Measurements from ENCODE around the gene LRRC8E. TPM values are rescaled to one million over a fixed set of nuclear protein-coding genes. Genes with fewer than 3 reads are reported as not detected.
A peak's percentile ranks its signal among the peaks of the same experiment; 100 is the strongest.

Gene LRRC8E
- total RNA-seq (2022) (10.3 and 11.8 TPM in 2 replicates), Bru-seq, nascent RNA (percentile 51 among the genes with signal in this experiment), BruChase-seq, experiment 1, labeled RNA remaining after a 6-hour chase (percentile 42 among the genes with signal in this experiment), BruChase-seq, experiment 2, labeled RNA remaining after a 2-hour chase (percentile 59 among the genes with signal in this experiment)
- long read RNA-seq, transcript LRRC8E-201 (3 exons, 3,595 nt) = major isoform, 6 of 15 reads
- long read RNA-seq, partial matches to known transcripts = 0 of 15 reads
- long read RNA-seq, other reads (novel, unspliced or antisense) = 5 of 15 reads

DNA sequence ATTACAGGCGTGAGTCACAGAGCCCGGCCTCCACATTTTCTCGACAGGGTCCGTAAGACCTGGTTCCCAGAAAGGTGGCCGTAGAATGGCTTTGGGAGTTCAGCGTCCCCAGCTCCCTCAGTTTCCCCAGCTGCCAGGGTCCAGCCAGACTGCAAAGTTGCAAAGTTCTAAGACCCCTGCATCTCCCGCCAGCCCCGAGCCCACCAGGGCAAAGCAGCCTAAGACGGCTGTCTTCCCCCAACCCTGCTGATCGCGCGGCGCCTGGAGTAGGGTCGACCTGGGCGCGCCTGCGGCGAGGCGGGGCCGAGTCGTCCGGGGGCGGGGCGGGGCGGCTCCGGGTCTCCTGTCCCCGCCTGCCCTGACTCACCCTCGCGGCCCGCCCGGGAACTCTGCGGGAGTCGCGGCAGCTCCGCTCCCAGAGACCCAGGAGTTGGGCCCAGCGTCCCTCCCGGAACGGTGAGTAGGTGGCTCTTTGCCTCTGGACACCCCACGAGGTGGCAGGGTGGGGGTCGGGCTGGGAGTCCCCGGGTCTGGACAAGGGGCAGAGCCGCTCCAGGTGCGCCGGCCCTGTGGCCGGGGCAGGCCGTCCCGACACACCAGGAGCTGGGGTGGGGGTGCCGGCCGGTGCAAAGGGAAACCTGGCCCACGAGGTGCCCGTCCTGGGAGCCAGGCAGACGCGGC lies at the start of gene LRRC8E:
TSS of gene LRRC8E (plus strand) at position 366 of the 681 bp plus-strand sequence. CDS start 7,094 bp downstream, outside the sequence.
- intact Hi-C loops (cut with micrococcal nuclease) = no loop called here
- peak within 1 kb of the TSS; percentile 72 for H3K4me3 Mint-ChIP-seq (ENCODE audit: unreplicated experiment)
- no peaks in the 10 kb centered on the region for H3K36me3 Mint-ChIP-seq (ENCODE audit: insufficient read depth, unreplicated experiment)
- H3K9me3 Mint-ChIP-seq (ENCODE audit: unreplicated experiment) = no peaks in the 10 kb centered on the region
- CTCF ChIA-PET = interaction anchor here (0.5 to 2.1 kb wide), 5 partner anchors 16 to 337 kb away, joined by 3 to 8 read pairs (median 3); partner anchors contain the start of gene MAP2K7
- no peaks in the 10 kb centered on the region for H3K27me3 Mint-ChIP-seq (ENCODE audit: insufficient read depth, unreplicated experiment)
- BruUV-seq (replicated peaks) = no TSS peak
- peak; percentile 83 for DNase-seq (ENCODE audit: unreplicated experiment)
- H3K27ac Mint-ChIP-seq (ENCODE audit: low read depth, unreplicated experiment) = no peak within 1 kb of the TSS
- H3K4me1 Mint-ChIP-seq (ENCODE audit: insufficient read depth, unreplicated experiment) = peaks cover 6% of the 10 kb centered on the region
- TF ChIP-seq, protein P1, sequence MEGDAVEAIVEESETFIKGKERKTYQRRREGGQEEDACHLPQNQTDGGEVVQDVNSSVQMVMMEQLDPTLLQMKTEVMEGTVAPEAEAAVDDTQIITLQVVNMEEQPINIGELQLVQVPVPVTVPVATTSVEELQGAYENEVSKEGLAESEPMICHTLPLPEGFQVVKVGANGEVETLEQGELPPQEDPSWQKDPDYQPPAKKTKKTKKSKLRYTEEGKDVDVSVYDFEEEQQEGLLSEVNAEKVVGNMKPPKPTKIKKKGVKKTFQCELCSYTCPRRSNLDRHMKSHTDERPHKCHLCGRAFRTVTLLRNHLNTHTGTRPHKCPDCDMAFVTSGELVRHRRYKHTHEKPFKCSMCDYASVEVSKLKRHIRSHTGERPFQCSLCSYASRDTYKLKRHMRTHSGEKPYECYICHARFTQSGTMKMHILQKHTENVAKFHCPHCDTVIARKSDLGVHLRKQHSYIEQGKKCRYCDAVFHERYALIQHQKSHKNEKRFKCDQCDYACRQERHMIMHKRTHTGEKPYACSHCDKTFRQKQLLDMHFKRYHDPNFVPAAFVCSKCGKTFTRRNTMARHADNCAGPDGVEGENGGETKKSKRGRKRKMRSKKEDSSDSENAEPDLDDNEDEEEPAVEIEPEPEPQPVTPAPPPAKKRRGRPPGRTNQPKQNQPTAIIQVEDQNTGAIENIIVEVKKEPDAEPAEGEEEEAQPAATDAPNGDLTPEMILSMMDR (IDR thresholded peaks at IDR 0.05; ENCODE audit: unreplicated experiment) = no peak
- POLR2A ChIA-PET = interaction anchor here (0.6 to 4.1 kb wide), 8 partner anchors 9 to 41 kb away, joined by 3 to 53 read pairs (median 6); partner anchors contain the start of gene MAP2K7

DNA sequence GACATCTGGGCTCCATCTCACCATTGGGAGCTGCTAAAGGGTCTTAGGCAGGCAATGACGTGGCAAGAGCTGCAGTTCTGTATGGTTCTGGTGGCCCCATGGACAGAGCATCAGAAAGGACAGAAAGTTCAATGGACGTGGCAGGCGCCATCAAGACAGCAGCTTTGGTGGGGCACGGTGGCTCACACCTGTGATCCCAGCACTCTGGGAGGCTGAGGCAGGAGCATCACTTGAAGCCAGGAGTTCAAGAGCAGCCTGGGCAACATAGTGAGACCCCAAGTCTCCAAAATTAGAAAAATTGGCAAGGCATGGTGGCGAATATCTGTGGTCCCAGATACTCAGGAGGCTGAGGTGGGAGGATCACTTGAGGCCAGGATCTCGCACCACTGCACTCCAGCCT lies 48.8 kb upstream of the LRRC8E start:
- POLR2A ChIA-PET = no interaction called here
- CTCF ChIA-PET = interaction anchor here (0.7 to 0.8 kb wide), 2 partner anchors 76 to 380 kb away, joined by 3 read pairs; no protein-coding TSS in a partner anchor
- no peaks in the 10 kb centered on the region for H3K27me3 Mint-ChIP-seq (ENCODE audit: insufficient read depth, unreplicated experiment)
- intact Hi-C loops (cut with micrococcal nuclease) = no loop called here
- DNase-seq (ENCODE audit: unreplicated experiment) = no peak
- no peak overlapping the region for H3K27ac Mint-ChIP-seq (ENCODE audit: low read depth, unreplicated experiment)
- H3K9me3 Mint-ChIP-seq (ENCODE audit: unreplicated experiment) = no peaks in the 10 kb centered on the region
- TF ChIP-seq, protein P1 (IDR thresholded peaks at IDR 0.05; ENCODE audit: unreplicated experiment) = no peak
- H3K36me3 Mint-ChIP-seq (ENCODE audit: insufficient read depth, unreplicated experiment) = peaks cover 12% of the 10 kb centered on the region
- BruUV-seq (replicated peaks) = no TSS peak
- H3K4me1 Mint-ChIP-seq (ENCODE audit: insufficient read depth, unreplicated experiment) = peaks cover 14% of the 10 kb centered on the region
- no peak overlapping the region for H3K4me3 Mint-ChIP-seq (ENCODE audit: unreplicated experiment)

DNA sequence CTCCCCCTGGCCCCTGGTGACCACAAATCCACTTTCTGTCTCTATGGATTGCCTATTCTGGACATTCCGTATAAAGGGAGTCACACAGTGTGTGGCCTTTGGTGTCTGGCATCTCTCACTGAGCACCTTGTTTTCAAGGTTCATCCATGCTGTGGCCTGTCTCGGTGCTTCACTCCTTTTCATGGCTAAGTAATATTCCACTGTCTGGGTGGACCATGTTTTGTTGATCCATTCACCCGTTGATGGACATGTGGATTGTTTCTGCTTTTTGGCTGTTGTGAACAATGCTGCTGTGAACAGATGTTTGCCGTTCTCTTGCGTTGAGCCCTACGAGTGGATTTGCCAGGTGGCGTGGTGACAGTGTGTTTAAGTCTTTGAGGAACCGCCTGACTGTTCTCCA lies 47.7 kb upstream of the LRRC8E start:
- ChIA-PET CTCF (interaction anchor here (0.8 kb wide), 1 partner anchor 12 kb away, joined by 3 read pairs; no protein-coding TSS in a partner anchor), POLR2A (no interaction called here)
- H3K9me3 Mint-ChIP-seq (ENCODE audit: unreplicated experiment) = no peaks in the 10 kb centered on the region
- no peaks in the 10 kb centered on the region for H3K27me3 Mint-ChIP-seq (ENCODE audit: insufficient read depth, unreplicated experiment)
- intact Hi-C loops (cut with micrococcal nuclease) = no loop called here
- H3K4me1 Mint-ChIP-seq (ENCODE audit: insufficient read depth, unreplicated experiment) = peaks cover 14% of the 10 kb centered on the region
- no peak overlapping the region for H3K4me3 Mint-ChIP-seq (ENCODE audit: unreplicated experiment)
- BruUV-seq (replicated peaks) = no TSS peak
- no peak overlapping the region for H3K27ac Mint-ChIP-seq (ENCODE audit: low read depth, unreplicated experiment)
- TF ChIP-seq, protein P1 (IDR thresholded peaks at IDR 0.05; ENCODE audit: unreplicated experiment) = no peak
- DNase-seq (ENCODE audit: unreplicated experiment) = no peak
- peaks cover 12% of the 10 kb centered on the region for H3K36me3 Mint-ChIP-seq (ENCODE audit: insufficient read depth, unreplicated experiment)

All from MCF 10A (cell line).